K562 (cell line): Measurements from ENCODE around the gene PYHIN1. TPM values are rescaled to one million over a fixed set of nuclear protein-coding genes. Genes with fewer than 3 reads are reported as not detected.

Experiments used
- ASH1L ChIP-seq: fragments of 450-650 bp; IDR thresholded peaks from 2 replicates; pipeline ENCODE4 v1.6.1; 2018; ENCODE audit warnings: borderline replicate concordance, mild to moderate bottlenecking, low read depth; ENCODE audit not compliant: partially characterized antibody
- ELF4 ChIP-seq: fragments of 450-650 bp; formaldehyde crosslinking; IDR thresholded peaks from 2 replicates; pipeline ENCODE4 v1.4.0; 2022; ENCODE audit warnings: missing genetic modification characterization
- EP300 ChIP-seq: IDR thresholded peaks from 2 replicates; pipeline ENCODE4 v1.6.1; 2012; ENCODE audit warnings: low read length, improper control_type of control experiment
- FOS ChIP-seq: IDR thresholded peaks from 3 replicates; pipeline ENCODE4 v1.6.1; 2011; ENCODE audit not compliant: insufficient read length; ENCODE audit errors: extremely low read depth
- FOXO4 ChIP-seq: fragments of 450-650 bp; formaldehyde crosslinking; IDR thresholded peaks from 2 replicates; pipeline ENCODE4 v1.4.0; 2020; ENCODE audit warnings: mild to moderate bottlenecking, moderate library complexity
- FOXP1 ChIP-seq: sonication (generic); formaldehyde crosslinking; IDR thresholded peaks from 2 replicates; pipeline ENCODE4 v1.8.0; 2022; ENCODE audit warnings: mild to moderate bottlenecking, missing genetic modification reagents
- GATAD2B ChIP-seq: fragments of 450-650 bp; IDR thresholded peaks from 2 replicates; pipeline ENCODE4 v1.6.1; 2017; ENCODE audit warnings: mild to moderate bottlenecking, borderline replicate concordance
- HCFC1 ChIP-seq: IDR thresholded peaks from 2 replicates; pipeline ENCODE4 v1.6.1; 2012; ENCODE audit warnings: low read depth, low read length, improper control_type of control experiment
- KAT2B ChIP-seq: IDR thresholded peaks from one replicate; pipeline ENCODE4 v1.6.1; 2012; ENCODE audit warnings: low read depth, mild to moderate bottlenecking, control low read depth, inconsistent platforms, low read length, moderate library complexity
- MCM2 ChIP-seq: fragments of 450-650 bp; IDR thresholded peaks from 2 replicates; pipeline ENCODE4 v1.6.1; 2017; ENCODE audit warnings: low read depth, mild to moderate bottlenecking
- OTX1 ChIP-seq: fragments of 450-650 bp; formaldehyde crosslinking; IDR thresholded peaks from 2 replicates; pipeline ENCODE4 v1.4.0; 2022; ENCODE audit warnings: mild to moderate bottlenecking
- POLR2B ChIP-seq: fragments of 450-650 bp; IDR thresholded peaks from 2 replicates; pipeline ENCODE4 v1.6.1; 2018; ENCODE audit warnings: low read depth; ENCODE audit not compliant: partially characterized antibody
- POLR3G ChIP-seq: IDR thresholded peaks from 2 replicates; pipeline ENCODE4 v1.6.1; 2011; ENCODE audit not compliant: insufficient read length, insufficient replicate concordance; ENCODE audit errors: extremely low read depth
- RCOR1 ChIP-seq, 2 experiments: IDR thresholded peaks; 2 replicates each; pipeline ENCODE4 v1.6.1; 2012; ENCODE audit warnings: low read depth in 2 of 2, low read length in 2 of 2, borderline replicate concordance in 1 of 2, improper control_type of control experiment in 1 of 2
- SP2 ChIP-seq: IDR thresholded peaks from 2 replicates; pipeline ENCODE4 v1.6.1; 2011; ENCODE audit warnings: mild to moderate bottlenecking, low read depth, low read length, moderate library complexity; ENCODE audit not compliant: poor library complexity, severe bottlenecking; ENCODE audit errors: extremely low read depth
- TAF7 ChIP-seq: fragments of 450-650 bp; IDR thresholded peaks from 2 replicates; pipeline ENCODE4 v1.6.1; 2016; ENCODE audit warnings: missing genetic modification characterization, missing compliant biosample characterization
- ZBTB40 ChIP-seq, 2 experiments: fragments of 450-650 bp in 1 of 2; sonication (generic) in 1 of 2; formaldehyde crosslinking in 1 of 2; IDR thresholded peaks; 2 replicates each; pipeline versions ENCODE4 v1.7.1 to v1.9.0; 2016 to 2022; ENCODE audit warnings: inconsistent platforms in 1 of 2, mild to moderate bottlenecking in 1 of 2, missing genetic modification reagents in 1 of 2
- ZNF212 ChIP-seq: fragments of 450-650 bp; formaldehyde crosslinking; IDR thresholded peaks from 2 replicates; pipeline ENCODE4 v1.4.0; 2020; ENCODE audit warnings: mild to moderate bottlenecking
- ZNF253 ChIP-seq: fragments of 250-450 bp; sonication (Bioruptor Pico); conservative IDR thresholded peaks from 2 replicates; pipeline ENCODE4 v1.6.1; 2021; ENCODE audit warnings: mild to moderate bottlenecking
- polyA plus RNA-seq, 8 experiments: library from polyadenylated mRNA; depleted of rRNA in 4 of 8; stranded (reverse) in 5 of 8; unstranded in 3 of 8; fragments of >200 nt; fragmentation: Nextera tagmentation in 2 of 8; fragmentation: Illumina TruSeq in 1 of 8; extraction: Ambion mirVana in 2 of 8; extraction: Trizol in 1 of 8; gene quantifications; 2 replicates each; pipeline versions ENCODE4 v1.2.1 to v1.2.3, GENCODE V29; 2011 to 2014; ENCODE audit warnings: inconsistent platforms in 1 of 8, missing spikeins in 1 of 8
- total RNA-seq, 7 experiments: library from RNA; depleted of rRNA in 6 of 7; stranded (reverse); fragments of >200 nt in 6 of 7; fragmentation: Illumina TruSeq in 2 of 7; extraction: Trizol in 2 of 7; gene quantifications; 2 replicates each; pipeline versions ENCODE4 v1.2.1 to v1.2.3, GENCODE V29; 2011 to 2021; ENCODE audit warnings: low replicate concordance in 1 of 7

Gene PYHIN1
- total and polyA plus RNA-seq, 9 of the 15 experiments (the other 6 are each of a cell fraction or from before 2014, with no cell fraction given): not detected

GRCh38 chr1:159009704-159010361 is 78.5 kb downstream of the PYHIN1 start, which contains the start of gene IFI16 (continued):
- no peak for TF ChIP-seq ZBTB40 (IDR thresholded peaks at IDR 0.05)
- no peak for TF ChIP-seq ZBTB40 (CRISPR knock-in tag; IDR thresholded peaks at IDR 0.05)
- TF ChIP-seq FOXO4 (CRISPR knock-in tag): no peak
- no peak for TF ChIP-seq KAT2B
- no peak for TF ChIP-seq SP2
- no peak for TF ChIP-seq GATAD2B
- no peak for TF ChIP-seq FOXP1 (CRISPR knock-in tag)
- no peak for TF ChIP-seq ASH1L
- TF ChIP-seq RCOR1 (IDR thresholded peaks at IDR 0.05; ENCODE audit: borderline replicate concordance in 1 of 2, low read depth in 2 of 2, low read length in 2 of 2): peak in 1 of 2 experiments; percentile 100; a peak in 2 of 4 replicates
- TF ChIP-seq TAF7 (tag): no peak
- TF ChIP-seq EP300: peak; percentile 83
- TF ChIP-seq HCFC1: no peak
- TF ChIP-seq ELF4: no peak
- TF ChIP-seq POLR3G: no peak
- no peak for TF ChIP-seq ZNF212 (CRISPR knock-in tag)
- TF ChIP-seq ZNF253 (CRISPR knock-in tag): no peak
- 0 out of 2 replicates have a peak, but pooled peaks have one; percentile 17 for TF ChIP-seq OTX1 (CRISPR knock-in tag)
- TF ChIP-seq FOS: no peak
- no peak for TF ChIP-seq MCM2
- no peak for TF ChIP-seq POLR2B
